ENCODE results near the gene GFRA4.

- TF ChIP-seq CTCF (IDR thresholded peaks at IDR 0.05), result no peak
- TF ChIP-seq POLR2A (IDR thresholded peaks at IDR 0.05), result no peak
Measured at GRCh38 chr20:3691897-3692296, 28.7 kb upstream of the GFRA4 start.

All from right lobe of liver (tissue), 4 donors.